Muscle of leg (tissue), 11 donors: ENCODE measurements around the gene CCM2. TPM values are rescaled to one million over a fixed set of nuclear protein-coding genes. Genes with fewer than 3 reads are reported as not detected.

ENCODE experiments used
- DNase-seq: peaks from one replicate; pipeline ENCODE4 v3.0.0; 2013
- H3K27ac ChIP-seq: one replicate; pipeline ENCODE4 v1.5.1; 2013; ENCODE audit warnings: mild to moderate bottlenecking, low read length, control low read depth
- H3K27me3 ChIP-seq: one replicate; pipeline ENCODE4 v1.6.1; 2013; ENCODE audit warnings: low read length; ENCODE audit not compliant: control insufficient read depth, insufficient read depth
- H3K36me3 ChIP-seq: one replicate; pipeline ENCODE4 v1.6.1; 2013; ENCODE audit warnings: low read length; ENCODE audit not compliant: control insufficient read depth, insufficient read depth
- H3K4me1 ChIP-seq: one replicate; pipeline ENCODE4 v1.6.1; 2013; ENCODE audit warnings: low read length; ENCODE audit not compliant: control insufficient read depth, insufficient read depth
- H3K4me3 ChIP-seq: one replicate; pipeline ENCODE4 v1.5.1; 2013; ENCODE audit warnings: low read length, control low read depth
- H3K9me3 ChIP-seq: replicated peaks from 2 replicates; pipeline ENCODE4 v1.6.1; 2013; ENCODE audit warnings: low read depth, low read length; ENCODE audit not compliant: control insufficient read depth
- WGBS: methylation state at CpG from one replicate; pipeline ENCODE4 v1.1.5; 2013; ENCODE audit warnings: missing lambda C conversion rate; ENCODE audit not compliant: insufficient coverage; 5-methylcytosine and 5-hydroxymethylcytosine counted together
- polyA plus RNA-seq, 8 donors: library from polyadenylated mRNA; unstranded; fragments of 120-200 nt; gene quantifications; one replicate each; pipeline versions ENCODE4 v1.2.1 to v1.2.3, GENCODE V29; 2013; ENCODE audit warnings: inconsistent platforms in 1 of 8, low replicate concordance in 1 of 8; ENCODE audit not compliant: insufficient read length in 8 of 8, insufficient read depth in 1 of 8
- total RNA-seq: library from RNA; stranded (reverse); fragments of 120-200 nt; gene quantifications from one replicate; pipeline ENCODE4 v1.2.4, GENCODE V29; 2013

Gene CCM2
- total and polyA plus RNA-seq, 9 donors = 36.1 to 47.2 (median 43.1) TPM

DNA sequence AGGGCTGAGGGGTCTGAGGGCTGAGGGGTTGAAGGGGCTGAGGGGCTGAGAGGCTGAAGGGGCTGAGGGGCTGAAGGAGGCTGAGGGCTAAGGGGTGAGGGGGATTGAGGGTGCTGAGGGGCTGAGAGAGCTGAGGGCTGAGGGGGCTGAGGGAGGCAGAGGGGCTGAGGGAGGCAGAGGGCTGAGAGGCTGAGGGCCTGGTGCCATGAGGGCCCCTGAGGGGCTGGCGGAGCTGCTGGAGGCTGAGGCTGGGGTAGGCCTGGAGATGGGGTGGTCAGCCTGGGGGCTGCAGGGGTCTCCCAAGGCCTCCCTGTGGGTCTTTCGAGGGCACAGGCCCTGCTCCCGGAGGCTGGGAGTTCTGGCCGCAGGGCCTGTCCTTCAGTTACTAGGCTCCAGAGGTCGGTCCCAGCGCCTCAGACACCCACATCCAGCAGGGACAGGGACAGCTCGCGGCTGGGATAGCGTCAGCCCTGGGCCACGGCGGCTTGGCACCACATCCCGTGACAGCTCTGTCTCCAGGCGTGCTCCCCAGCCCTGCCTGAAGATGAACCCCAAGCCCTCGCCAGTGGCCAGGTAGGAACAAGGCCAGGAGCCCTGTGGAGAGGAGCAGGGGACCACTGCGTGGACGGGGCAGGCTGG is 38.0 kb upstream of the CCM2 start:
- WGBS = 63% methylated on average over 16 of the region's 16 CpGs
- Histone ChIP-seq H3K9me3 (no peaks in the 10 kb centered on the region), H3K4me3 (peak overlapping the region; percentile 34), H3K27ac (no peak overlapping the region), H3K27me3 (peaks cover 10% of the 10 kb centered on the region), H3K36me3 (no peaks in the 10 kb centered on the region), H3K4me1 (peaks cover 10% of the 10 kb centered on the region)
- no peak for DNase-seq

DNA sequence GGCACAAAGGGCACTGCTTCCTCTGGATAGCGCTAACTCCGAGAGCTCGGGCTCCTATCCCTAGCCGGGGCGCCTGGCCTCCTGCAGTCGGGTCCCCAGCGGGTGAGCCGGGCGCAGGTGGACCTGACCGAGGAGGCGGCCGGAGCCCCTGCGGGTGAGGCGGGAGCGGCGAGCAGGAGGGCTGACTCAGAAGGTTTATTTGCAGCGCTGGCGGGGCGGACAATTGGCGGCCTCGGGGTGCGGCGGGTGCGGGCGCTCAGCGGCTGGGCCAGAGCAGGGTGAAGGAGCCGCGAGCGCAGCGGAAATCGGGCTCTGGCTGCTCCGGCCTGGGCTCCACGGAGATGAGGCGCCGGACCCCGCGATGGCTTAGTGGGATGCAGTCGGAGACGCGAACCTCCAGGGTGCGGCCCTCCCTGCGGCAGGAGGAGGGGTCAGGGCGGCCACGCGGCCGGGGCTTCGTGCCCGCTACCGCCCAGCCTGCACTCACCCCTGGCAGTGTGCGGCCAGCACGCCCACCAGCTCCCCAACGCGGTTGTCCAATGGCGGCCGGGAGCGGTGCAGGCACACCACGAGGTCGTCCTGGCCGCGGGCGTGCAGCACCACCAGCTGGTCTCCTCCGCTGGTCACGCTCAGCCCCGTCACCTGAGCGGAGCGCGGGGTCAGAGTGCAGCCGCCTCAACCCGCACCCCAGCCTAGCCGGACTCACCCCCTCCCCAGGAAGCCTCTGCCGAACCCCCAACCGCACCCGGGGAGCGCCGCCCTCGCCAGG is 37.3 kb upstream of the CCM2 start:
- H3K9me3 ChIP-seq = no peaks in the 10 kb centered on the region
- WGBS = 5% methylated on average over 67 of the region's 76 CpGs
- peak overlapping the region; percentile 34 for H3K4me3 ChIP-seq
- peaks cover 11% of the 10 kb centered on the region for H3K4me1 ChIP-seq
- peak; percentile 66 for DNase-seq
- H3K27ac ChIP-seq = no peak overlapping the region
- H3K27me3 ChIP-seq = peaks cover 10% of the 10 kb centered on the region
- H3K36me3 ChIP-seq = no peaks in the 10 kb centered on the region

DNA sequence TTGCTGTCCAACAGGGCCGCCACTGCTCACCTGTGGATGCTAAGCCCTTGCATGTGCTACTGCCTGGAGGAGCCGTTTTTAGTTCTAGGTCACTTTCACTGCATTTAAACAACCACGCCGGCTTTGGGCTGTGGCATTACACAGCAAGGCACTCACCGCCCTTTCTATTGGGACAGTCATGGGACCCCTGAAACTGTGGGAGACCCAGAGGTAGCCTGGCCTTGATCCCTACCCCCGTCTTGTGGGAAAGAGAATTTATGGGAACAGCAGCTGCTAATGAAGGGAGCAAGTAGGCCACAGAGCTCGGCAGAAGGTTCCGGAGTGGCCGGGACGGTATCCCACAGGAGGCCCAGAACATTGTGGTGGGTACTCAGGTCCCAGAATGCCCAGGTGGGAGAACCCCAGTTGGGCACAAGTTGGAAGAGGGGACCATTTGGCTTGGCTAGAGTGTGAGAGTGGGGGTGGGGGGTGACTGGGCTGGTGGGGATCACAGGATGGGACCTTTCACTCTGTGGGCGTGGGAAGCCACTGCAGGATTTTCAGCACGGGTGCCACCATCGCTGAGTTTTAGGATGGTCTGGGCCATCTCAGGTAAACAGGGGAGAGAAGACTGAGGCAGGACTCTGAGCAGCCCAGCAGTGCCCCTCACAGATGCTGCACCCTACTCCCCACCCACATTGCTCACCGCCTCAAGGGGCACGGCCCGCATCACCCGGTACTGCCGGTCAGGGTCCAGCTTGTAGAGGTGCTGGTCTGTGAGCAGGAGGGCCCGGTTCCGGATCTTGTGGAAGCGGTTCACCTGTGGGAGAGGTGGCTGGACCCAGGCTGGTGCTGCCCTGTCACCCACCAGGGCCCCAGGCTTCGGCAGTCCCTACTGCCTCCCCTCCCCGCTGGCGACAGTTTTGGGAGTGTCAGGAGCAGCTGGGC is 36.4 kb upstream of the CCM2 start:
- peaks cover 10% of the 10 kb centered on the region for H3K27me3 ChIP-seq
- WGBS = 84% methylated on average over 17 of the region's 24 CpGs
- no peaks in the 10 kb centered on the region for H3K9me3 ChIP-seq
- peak; percentile 1 for DNase-seq
- H3K4me3 ChIP-seq = no peak overlapping the region
- peaks cover 11% of the 10 kb centered on the region for H3K4me1 ChIP-seq
- no peak overlapping the region for H3K27ac ChIP-seq
- no peaks in the 10 kb centered on the region for H3K36me3 ChIP-seq

DNA sequence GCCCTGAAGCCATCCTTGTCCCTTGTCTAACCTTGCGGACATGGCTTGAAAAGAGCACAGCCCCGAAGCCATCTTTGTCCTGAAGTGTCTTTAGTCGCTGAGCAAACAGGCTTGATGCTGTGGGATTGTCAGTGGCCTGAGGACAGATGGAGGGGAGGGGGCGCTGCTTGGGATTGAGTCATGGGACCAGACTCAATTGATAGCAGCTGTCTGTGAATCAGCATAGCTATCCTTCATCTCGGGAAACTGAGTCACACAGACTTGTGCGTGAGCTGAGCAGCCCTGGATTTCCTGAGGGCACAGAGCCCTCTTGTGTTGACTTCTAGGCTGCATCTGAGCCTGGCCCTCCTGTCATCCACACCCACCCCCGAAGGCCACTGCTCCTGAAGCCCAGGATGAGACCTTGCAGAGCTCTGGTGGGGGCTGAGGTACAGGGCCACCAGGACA is 35.6 kb upstream of the CCM2 start:
- Histone ChIP-seq H3K36me3 (no peaks in the 10 kb centered on the region), H3K4me1 (peaks cover 11% of the 10 kb centered on the region), H3K9me3 (no peaks in the 10 kb centered on the region), H3K4me3 (no peak overlapping the region), H3K27me3 (peaks cover 10% of the 10 kb centered on the region), H3K27ac (no peak overlapping the region)
- peak; percentile 6 for DNase-seq
- WGBS = 75% methylated on average over 6 of the region's 7 CpGs

DNA sequence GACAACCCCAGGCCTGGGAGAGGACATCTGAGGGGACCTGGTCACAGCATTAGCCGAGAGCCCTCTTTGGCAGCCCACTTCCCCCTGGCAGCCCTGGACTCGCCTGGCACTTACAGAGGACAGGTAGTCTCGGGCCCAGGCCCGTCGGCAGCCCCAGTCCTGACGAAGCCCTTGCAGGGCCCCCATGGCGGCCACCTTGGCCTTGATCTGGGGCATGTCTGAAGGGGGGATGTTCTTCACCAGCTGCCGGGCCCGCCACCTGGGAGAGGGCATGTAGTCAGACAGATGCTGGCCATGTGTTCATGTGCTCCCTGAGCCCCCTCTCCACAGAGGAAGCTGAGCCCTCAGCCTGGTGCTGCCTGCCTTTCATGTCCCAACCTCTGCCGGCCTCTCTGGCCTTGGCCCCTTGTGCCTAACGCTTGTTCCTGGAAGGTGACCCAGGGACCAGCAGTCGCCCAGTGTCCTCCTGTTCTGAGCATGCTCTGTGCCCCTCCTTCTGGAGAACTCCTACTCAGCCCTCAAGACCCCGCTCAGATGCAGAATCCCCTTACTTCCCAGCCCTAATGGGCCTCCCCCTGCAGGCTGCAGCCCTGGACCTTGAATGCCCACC is 35.1 kb upstream of the CCM2 start:
- peak; percentile 3 for DNase-seq
- 61% methylated on average over 13 of the region's 13 CpGs for WGBS
- Histone ChIP-seq H3K4me3 (no peak overlapping the region), H3K9me3 (no peaks in the 10 kb centered on the region), H3K36me3 (no peaks in the 10 kb centered on the region), H3K4me1 (peaks cover 11% of the 10 kb centered on the region), H3K27me3 (peaks cover 10% of the 10 kb centered on the region), H3K27ac (no peak overlapping the region)

DNA sequence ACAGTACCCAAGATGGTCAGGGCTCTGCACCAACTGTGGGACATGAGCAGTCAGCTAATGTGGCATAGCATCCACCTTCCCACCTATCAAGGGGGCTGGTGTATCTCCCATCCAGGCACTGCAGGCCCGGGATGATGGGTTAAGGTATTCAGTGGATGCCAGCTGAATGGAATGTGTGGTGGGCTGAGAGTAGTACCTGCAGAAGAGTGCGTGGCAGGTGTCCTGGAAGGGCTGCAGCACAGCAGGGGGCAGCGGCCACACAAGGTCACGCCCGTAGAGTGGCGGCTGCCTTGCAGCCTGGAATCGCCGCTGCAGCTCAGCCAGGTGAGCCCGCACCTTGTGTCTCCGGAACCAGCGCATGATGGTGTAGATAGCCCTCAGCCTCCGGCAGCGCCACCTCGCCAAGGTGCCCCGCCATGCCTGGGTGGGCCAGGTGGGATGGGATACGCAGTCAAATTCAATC is 34.5 kb upstream of the CCM2 start:
- H3K27me3 ChIP-seq = peaks cover 10% of the 10 kb centered on the region
- peaks cover 11% of the 10 kb centered on the region for H3K4me1 ChIP-seq
- no peak overlapping the region for H3K4me3 ChIP-seq
- DNase-seq = no peak
- no peak overlapping the region for H3K27ac ChIP-seq
- no peaks in the 10 kb centered on the region for H3K9me3 ChIP-seq
- H3K36me3 ChIP-seq = no peaks in the 10 kb centered on the region
- WGBS = 87% methylated on average over 8 of the region's 16 CpGs

DNA sequence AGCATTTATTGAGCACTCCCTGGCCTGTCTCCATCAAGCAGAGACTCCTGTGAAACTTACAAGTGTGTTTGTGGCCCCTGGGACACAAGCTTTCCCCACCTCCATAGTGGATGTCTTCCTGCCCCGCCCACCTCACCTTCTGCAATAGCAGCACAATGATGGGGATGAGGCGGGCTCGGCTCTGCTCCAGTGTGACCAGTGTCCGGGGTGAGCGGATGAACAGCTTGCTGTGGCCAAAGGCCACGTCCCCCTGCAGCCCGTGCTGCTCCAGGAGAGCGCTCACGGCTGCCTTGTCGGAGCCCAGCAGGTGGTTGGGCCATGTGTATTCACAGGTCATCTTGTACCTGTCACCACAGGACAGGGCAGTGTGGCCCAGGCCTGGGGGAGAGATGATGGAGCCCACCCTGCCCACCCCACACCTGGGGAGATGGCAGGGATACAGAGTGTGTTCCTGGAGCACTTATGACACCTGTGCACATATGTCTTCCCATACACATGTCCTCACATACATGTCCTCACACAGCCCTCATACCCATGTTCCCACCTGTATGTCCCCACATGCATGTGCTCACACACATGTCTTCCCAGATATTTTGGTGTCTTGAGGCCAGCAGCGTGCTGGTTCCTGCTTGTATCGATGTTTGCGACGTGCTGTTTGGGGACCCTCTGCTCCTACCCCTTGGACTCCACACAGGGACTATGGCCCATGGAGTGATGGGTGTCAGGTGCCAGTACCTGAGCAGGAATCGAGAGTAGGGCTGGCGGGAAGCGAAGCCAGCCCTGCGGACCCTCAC is 33.9 kb upstream of the CCM2 start:
- no peak overlapping the region for H3K4me3 ChIP-seq
- H3K9me3 ChIP-seq = no peaks in the 10 kb centered on the region
- WGBS = 85% methylated on average over 12 of the region's 18 CpGs
- DNase-seq = peak; percentile 0
- H3K36me3 ChIP-seq = no peaks in the 10 kb centered on the region
- H3K4me1 ChIP-seq = peaks cover 11% of the 10 kb centered on the region
- peaks cover 10% of the 10 kb centered on the region for H3K27me3 ChIP-seq
- no peak overlapping the region for H3K27ac ChIP-seq

DNA sequence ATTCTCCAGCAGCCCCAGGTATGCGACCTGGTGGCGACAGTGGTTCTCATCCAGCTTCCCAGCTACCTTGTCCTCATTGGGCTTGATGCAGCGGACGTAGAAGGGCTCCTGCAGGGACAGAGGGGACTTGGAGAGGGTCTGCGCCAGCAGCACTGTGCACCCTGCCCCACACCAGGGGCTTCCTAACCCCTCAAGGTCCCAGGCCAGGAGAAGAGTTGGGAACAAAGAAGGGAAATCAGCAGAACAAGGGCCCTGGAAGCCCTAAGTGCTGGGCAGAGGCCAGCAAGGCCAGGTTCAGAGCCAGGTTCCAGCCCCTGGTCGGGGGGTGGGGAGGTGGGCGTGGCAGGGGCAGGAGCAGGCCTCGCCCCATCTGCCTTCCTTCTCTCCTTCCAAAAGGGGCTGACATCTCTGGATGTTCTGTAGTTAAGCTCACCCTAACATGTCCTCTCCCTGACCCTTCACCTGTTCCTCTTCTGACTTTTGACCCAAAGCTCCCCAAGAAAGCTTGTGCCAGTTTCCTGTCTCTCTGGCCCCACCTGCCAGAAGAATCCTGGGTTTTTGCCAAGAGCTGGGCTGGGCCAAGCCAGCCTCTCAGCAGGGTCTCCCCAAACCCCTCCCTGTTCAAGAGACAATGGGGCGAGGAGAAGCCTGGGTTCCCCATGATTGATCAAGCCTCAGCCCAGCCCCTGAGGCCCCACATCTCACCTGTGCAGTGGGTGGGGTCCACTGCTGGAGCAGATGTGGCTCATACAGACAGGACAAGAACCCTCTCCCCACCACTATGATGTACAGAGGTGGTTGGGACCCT is 33.1 kb upstream of the CCM2 start:
- Histone ChIP-seq H3K27ac (no peak overlapping the region), H3K9me3 (no peaks in the 10 kb centered on the region), H3K4me1 (peaks cover 11% of the 10 kb centered on the region), H3K36me3 (no peaks in the 10 kb centered on the region), H3K27me3 (peaks cover 7% of the 10 kb centered on the region), H3K4me3 (no peak overlapping the region)
- DNase-seq = no peak
- 68% methylated on average over 3 of the region's 9 CpGs for WGBS
